HG03575 (cell line): ENCODE data around the gene TIAM1.

Experiments used
- ATAC-seq: cut with Tn5 transposase; IDR thresholded peaks from one replicate; pipeline ENCODE4 v1.9.1; 2021; ENCODE audit not compliant: unreplicated experiment, insufficient number of reproducible peaks, low FRiP score; ENCODE audit errors: extremely low read depth

TIAM1 gene

DNA sequence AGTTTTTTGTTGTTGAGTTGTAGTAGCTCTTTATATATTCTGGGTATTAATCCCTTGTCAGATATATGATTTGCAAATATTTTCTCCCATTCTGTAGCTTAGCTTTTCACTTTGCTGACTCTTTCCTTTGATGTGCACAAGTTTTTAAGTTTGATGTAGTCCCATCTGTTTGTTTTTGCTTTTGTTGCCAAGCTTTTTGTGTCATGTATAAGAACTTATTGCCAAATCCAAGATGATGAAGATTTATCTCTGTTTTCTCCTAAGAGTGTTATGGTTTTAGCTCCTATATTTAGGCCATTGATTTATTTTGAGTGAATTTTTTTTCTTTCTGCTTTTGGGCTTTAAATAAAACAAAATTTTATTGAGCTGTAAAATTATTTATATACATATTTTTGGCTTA is 253.7 kb downstream of the TIAM1 start:
- ATAC-seq = no peak

- ATAC-seq = no peak
Observed at GRCh38 chr21:31088474-31088751, 255.6 kb downstream of the TIAM1 start.

- no peak for ATAC-seq
Observed at GRCh38 chr21:31087639-31088473, 256.2 kb downstream of the TIAM1 start.

GRCh38 chr21:31084689-31085088 is 259.4 kb downstream of the TIAM1 start:
- ATAC-seq = no peak

- no peak for ATAC-seq
Observed at GRCh38 chr21:31078796-31079195, 265.3 kb downstream of the TIAM1 start.

GRCh38 chr21:31078216-31078615 is 265.8 kb downstream of the TIAM1 start:
- no peak for ATAC-seq

DNA sequence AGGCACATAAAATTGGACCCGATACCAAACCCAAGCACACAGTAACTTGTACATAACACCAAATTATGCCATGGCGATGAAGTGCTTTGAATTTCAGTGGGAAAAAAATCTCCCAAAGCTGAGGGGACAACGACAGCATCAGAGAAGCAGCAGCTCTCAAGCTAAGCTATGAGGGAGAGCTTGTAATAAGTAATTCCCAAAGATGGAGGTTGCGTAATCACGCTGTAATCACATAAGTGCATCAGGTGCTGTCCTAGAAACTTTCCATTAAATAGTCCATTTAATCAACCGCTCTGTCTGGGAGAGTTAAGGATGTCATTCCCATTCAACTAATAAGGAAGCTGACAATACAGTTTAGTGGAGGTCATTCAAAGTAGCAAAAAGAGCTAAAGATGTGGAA is 268.2 kb downstream of the TIAM1 start:
- ATAC-seq = no peak

DNA sequence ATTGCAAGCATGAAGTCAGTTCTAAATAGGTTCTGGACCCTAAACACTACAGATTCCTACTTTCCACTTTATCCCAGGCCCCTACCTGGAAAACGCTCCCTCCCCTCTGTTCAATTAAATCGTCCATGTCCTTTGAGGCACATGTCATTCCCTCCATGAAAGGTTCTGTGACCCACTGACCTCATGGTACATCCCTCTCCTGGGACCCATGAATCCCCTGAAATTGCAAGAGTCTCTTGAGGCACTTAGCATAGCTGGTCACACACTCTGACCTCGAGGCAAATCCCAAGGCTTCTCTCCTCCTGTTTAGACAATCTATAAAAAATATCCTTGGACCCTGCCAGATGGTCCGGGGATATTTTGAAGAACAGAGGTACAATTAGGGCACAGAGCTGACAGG is 271.5 kb downstream of the TIAM1 start:
- ATAC-seq = no peak
